PC-3 (cell line): ENCODE results near the gene SLC10A7. TPM values are rescaled to one million over a fixed set of nuclear protein-coding genes. Genes with fewer than 3 reads are reported as not detected.

ENCODE experiments used
- ATAC-seq: fragments of 200-7000 bp; cut with Tn5 transposase; 2 replicates; pipeline ENCODE4 v1.9.1; 2020; ENCODE audit warnings: mild to moderate bottlenecking, moderate library complexity
- BruUV-seq: library from RNA; stranded (reverse); fragments of 400-500 nt; replicated peaks from 2 replicates; lab custom pipeline; 2021; lab: Mats Ljungman, UMichigan
- CTCF ChIA-PET: fragments of 300-600 bp; sonication (Branson Sonifier 250); formaldehyde crosslinking; loops from one replicate; lab custom pipeline; 2022; ENCODE audit warnings: antibody characterized with exemption; lab: Charles Lee
- POLR2A ChIA-PET: fragments of 300-600 bp; sonication (Branson Sonifier 250); formaldehyde crosslinking; loops from one replicate; lab custom pipeline; 2022; ENCODE audit warnings: antibody characterized with exemption; ENCODE audit not compliant: unreplicated experiment; lab: Charles Lee
- DNase-seq: peaks from one replicate; pipeline ENCODE4 v3.0.0-alpha.2; 2015
- H2AFZ ChIP-seq: fragments of 300-600 bp; sonication (generic); 2 replicates; pipeline ENCODE4 v1.6.0; 2016; ENCODE audit warnings: antibody characterized with exemption, low read length
- H3F3A ChIP-seq: fragments of 300-600 bp; sonication (generic); one replicate; pipeline ENCODE4 v1.6.0; 2017; ENCODE audit warnings: antibody characterized with exemption, low read length, control low read depth, mild to moderate bottlenecking; ENCODE audit not compliant: unreplicated experiment
- H3K27ac ChIP-seq: fragments of 300-600 bp; sonication (generic); 2 replicates; pipeline ENCODE4 v1.5.1; 2016; ENCODE audit warnings: mild to moderate bottlenecking, low read length
- H3K27me3 ChIP-seq: fragments of 300-600 bp; sonication (generic); 2 replicates; pipeline ENCODE4 v1.6.1; 2016; ENCODE audit warnings: low read length, mixed read lengths
- H3K36me3 ChIP-seq: fragments of 300-600 bp; sonication (generic); 2 replicates; pipeline ENCODE4 v1.6.1; 2016; ENCODE audit warnings: low read depth, mixed run types, low read length, mixed read lengths
- H3K4me1 ChIP-seq: fragments of 300-600 bp; sonication (generic); 2 replicates; pipeline ENCODE4 v1.5.1; 2016; ENCODE audit warnings: low read length; ENCODE audit not compliant: insufficient read depth
- H3K4me2 ChIP-seq: fragments of 300-600 bp; sonication (generic); 2 replicates; pipeline ENCODE4 v1.6.0; 2016; ENCODE audit warnings: low read length
- H3K4me3 ChIP-seq: fragments of 300-600 bp; sonication (generic); 2 replicates; pipeline ENCODE4 v1.5.1; 2016; ENCODE audit warnings: mild to moderate bottlenecking, low read length, mixed read lengths
- H3K79me2 ChIP-seq: fragments of 300-600 bp; sonication (generic); 2 replicates; pipeline ENCODE4 v1.6.1; 2017; ENCODE audit warnings: low read length, mixed read lengths
- H3K9ac ChIP-seq: fragments of 300-600 bp; sonication (generic); 2 replicates; pipeline ENCODE4 v1.6.0; 2016; ENCODE audit warnings: mild to moderate bottlenecking, low read length
- H3K9me2 ChIP-seq: fragments of 300-600 bp; sonication (generic); replicated peaks from 2 replicates; pipeline ENCODE4 v1.6.1; 2016; ENCODE audit warnings: mixed run types, low read length, mixed read lengths
- H3K9me3 ChIP-seq: fragments of 300-600 bp; sonication (generic); 2 replicates; pipeline ENCODE4 v1.6.1; 2016; ENCODE audit warnings: low read length, mixed read lengths
- H4K20me1 ChIP-seq: fragments of 300-600 bp; sonication (generic); 2 replicates; pipeline ENCODE4 v1.6.1; 2016; ENCODE audit warnings: low read length, mixed read lengths
- EZH2 ChIP-seq: fragments of 300-600 bp; sonication (generic); IDR thresholded peaks from one replicate; pipeline ENCODE4 v1.6.1; 2017; ENCODE audit warnings: antibody characterized with exemption, mild to moderate bottlenecking, low read length; ENCODE audit not compliant: unreplicated experiment
- EZH2phosphoT487 ChIP-seq: fragments of 300-600 bp; sonication (generic); IDR thresholded peaks from 2 replicates; pipeline ENCODE4 v1.6.1; 2018; ENCODE audit warnings: mild to moderate bottlenecking, antibody characterized with exemption, low read length, borderline replicate concordance
- intact Hi-C: fragments of 100-400 bp; cut with micrococcal nuclease; formaldehyde crosslinking; loops from 2 replicates; pipeline ENCODE4 v1.9.0; 2023
- total RNA-seq: library from RNA; depleted of rRNA; stranded (reverse); fragments of >200 nt; gene quantifications from 2 replicates; pipeline ENCODE4 v1.2.3, GENCODE V29; 2014
- TF ChIP-seq, protein P1 (sequence below): fragments of 300-600 bp; sonication (generic); conservative IDR thresholded peaks from 2 replicates; pipeline ENCODE4 v1.5.1; 2017; ENCODE audit warnings: antibody characterized with exemption, low read depth, mild to moderate bottlenecking, low read length

The SLC10A7 gene
- total RNA-seq, 1 experiment from 2014 or later: 9.1 TPM

DNA sequence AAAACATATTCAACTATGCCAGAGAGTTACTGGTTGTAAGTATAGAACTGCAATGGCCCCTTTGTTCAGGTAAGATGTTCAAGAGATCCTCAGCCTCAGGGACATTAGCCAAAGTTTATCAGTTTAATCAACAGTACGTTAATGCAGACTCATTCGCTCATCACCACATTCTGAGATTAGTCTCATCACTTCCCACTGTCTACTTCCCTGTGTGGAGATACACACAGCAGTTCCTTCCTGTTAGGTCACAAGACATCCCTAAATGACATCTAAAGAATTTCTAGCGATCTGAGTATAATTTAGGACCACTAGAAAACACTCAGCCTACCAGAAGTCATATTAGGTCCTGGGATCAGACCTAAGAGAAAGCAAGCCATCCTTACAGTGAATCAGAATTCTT, 10.4 kb downstream of the SLC10A7 start:
- H3K79me2 ChIP-seq: no peaks in the 10 kb centered on the region
- H2AFZ ChIP-seq: no peak overlapping the region
- H3K36me3 ChIP-seq: 0 out of 2 replicates have a peak, but pooled peaks cover 6% of the 10 kb centered on the region
- H3K4me1 ChIP-seq: no peaks in the 10 kb centered on the region
- H3K27ac ChIP-seq: no peak overlapping the region
- no peak for ATAC-seq
- no TSS peak for BruUV-seq
- no peak for TF ChIP-seq EZH2phosphoT487
- no peak for TF ChIP-seq EZH2
- TF ChIP-seq, protein P1, sequence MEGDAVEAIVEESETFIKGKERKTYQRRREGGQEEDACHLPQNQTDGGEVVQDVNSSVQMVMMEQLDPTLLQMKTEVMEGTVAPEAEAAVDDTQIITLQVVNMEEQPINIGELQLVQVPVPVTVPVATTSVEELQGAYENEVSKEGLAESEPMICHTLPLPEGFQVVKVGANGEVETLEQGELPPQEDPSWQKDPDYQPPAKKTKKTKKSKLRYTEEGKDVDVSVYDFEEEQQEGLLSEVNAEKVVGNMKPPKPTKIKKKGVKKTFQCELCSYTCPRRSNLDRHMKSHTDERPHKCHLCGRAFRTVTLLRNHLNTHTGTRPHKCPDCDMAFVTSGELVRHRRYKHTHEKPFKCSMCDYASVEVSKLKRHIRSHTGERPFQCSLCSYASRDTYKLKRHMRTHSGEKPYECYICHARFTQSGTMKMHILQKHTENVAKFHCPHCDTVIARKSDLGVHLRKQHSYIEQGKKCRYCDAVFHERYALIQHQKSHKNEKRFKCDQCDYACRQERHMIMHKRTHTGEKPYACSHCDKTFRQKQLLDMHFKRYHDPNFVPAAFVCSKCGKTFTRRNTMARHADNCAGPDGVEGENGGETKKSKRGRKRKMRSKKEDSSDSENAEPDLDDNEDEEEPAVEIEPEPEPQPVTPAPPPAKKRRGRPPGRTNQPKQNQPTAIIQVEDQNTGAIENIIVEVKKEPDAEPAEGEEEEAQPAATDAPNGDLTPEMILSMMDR: no peak
- no peak overlapping the region for H3K4me2 ChIP-seq
- no peak overlapping the region for H3K4me3 ChIP-seq
- H3F3A ChIP-seq: no peaks in the 10 kb centered on the region
- H3K9me3 ChIP-seq: no peaks in the 10 kb centered on the region
- H3K9ac ChIP-seq: no peak overlapping the region
- no peaks in the 10 kb centered on the region for H4K20me1 ChIP-seq
- POLR2A ChIA-PET: no interaction called here
- CTCF ChIA-PET: no interaction called here
- intact Hi-C loops: no loop called here
- no peak for DNase-seq
- H3K27me3 ChIP-seq: no peaks in the 10 kb centered on the region
- no peaks in the 10 kb centered on the region for H3K9me2 ChIP-seq

DNA sequence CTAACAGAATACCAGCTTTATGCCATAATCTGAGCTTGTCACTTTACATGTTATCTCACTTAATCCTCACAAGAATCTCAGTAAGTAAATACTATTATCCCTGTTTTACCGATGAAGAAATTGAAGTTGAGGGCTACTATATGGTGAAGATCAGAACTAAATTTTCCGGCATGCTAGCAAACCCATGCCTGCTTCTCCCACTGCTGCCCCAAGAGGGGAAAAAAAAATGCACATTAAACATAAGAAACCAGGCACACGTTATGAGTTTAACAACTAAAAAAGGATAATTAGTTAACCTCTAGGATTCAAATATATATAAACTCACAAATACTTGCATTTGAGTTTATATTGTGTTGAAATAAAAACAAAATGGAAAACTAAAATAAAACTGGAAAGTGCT, 10.8 kb downstream of the SLC10A7 start:
- CTCF ChIA-PET: no interaction called here
- intact Hi-C loops: no loop called here

DNA sequence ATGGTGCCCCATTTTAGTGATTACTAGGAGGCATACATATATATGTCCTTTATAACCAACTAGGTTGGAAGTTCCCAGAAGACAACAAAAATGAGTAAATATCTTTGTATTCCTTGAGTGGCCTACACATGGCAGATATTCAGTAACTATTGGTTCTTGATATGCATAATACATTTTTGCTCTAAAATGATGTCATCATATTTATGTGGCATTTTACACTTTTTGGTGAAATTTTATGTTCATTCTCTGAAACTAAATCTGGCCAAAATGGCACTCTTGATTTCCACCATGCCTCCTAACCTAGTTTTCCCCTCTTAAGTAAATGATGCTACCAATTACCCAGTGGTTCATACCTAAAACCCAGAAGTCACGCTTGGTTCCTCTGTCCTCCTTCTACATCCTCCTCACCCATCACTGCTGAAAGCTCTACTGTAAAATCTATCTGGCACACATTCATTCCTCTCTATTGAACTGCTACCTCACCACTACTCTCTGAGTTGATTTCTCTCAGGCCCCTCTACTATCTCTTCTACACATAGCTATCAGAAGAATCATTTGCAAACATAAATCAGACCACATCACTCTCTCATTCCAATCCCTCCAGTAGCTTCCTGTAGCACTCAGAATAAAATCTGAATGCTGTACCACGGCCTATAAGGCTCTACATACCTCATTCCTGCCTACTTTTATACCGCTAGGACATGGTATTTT, 13.4 kb downstream of the SLC10A7 start:
- DNase-seq: no peak
- ChIA-PET CTCF (no interaction called here), POLR2A (no interaction called here)
- Histone ChIP-seq H3K36me3 (no peaks in the 10 kb centered on the region), H3F3A (no peaks in the 10 kb centered on the region), H3K27me3 (no peaks in the 10 kb centered on the region), H4K20me1 (no peaks in the 10 kb centered on the region), H3K9ac (no peak overlapping the region), H3K79me2 (no peaks in the 10 kb centered on the region), H3K9me3 (no peaks in the 10 kb centered on the region), H2AFZ (no peak overlapping the region), H3K4me3 (no peak overlapping the region), H3K9me2 (no peaks in the 10 kb centered on the region), H3K4me2 (no peak overlapping the region), H3K4me1 (no peaks in the 10 kb centered on the region), H3K27ac (no peak overlapping the region)
- no peak for ATAC-seq
- intact Hi-C loops: no loop called here
- BruUV-seq: no TSS peak
- TF ChIP-seq EZH2phosphoT487: no peak
- TF ChIP-seq, protein P1: no peak
- TF ChIP-seq EZH2: no peak

More for the DNA sequence above, 10.8 kb downstream of the SLC10A7 start:
- H3K9me2 ChIP-seq: no peaks in the 10 kb centered on the region
- no peaks in the 10 kb centered on the region for H3K27me3 ChIP-seq
- H3K4me1 ChIP-seq: no peaks in the 10 kb centered on the region
- H3F3A ChIP-seq: no peaks in the 10 kb centered on the region
- no peak overlapping the region for H3K4me2 ChIP-seq
- H3K27ac ChIP-seq: no peak overlapping the region
- TF ChIP-seq, protein P1: peak; percentile 39; the same call in 1 of the 2 replicates
- no peak for TF ChIP-seq EZH2phosphoT487
- H3K36me3 ChIP-seq: 0 out of 2 replicates have a peak, but pooled peaks cover 6% of the 10 kb centered on the region
- no peaks in the 10 kb centered on the region for H3K9me3 ChIP-seq
- H3K79me2 ChIP-seq: no peaks in the 10 kb centered on the region
- H3K9ac ChIP-seq: no peak overlapping the region
- BruUV-seq: no TSS peak
- ATAC-seq (no peak), DNase-seq (no peak)
- no peak overlapping the region for H3K4me3 ChIP-seq
- POLR2A ChIA-PET: no interaction called here
- no peak overlapping the region for H2AFZ ChIP-seq
- no peaks in the 10 kb centered on the region for H4K20me1 ChIP-seq
